ENCODE results near the gene GPR157.

DNA sequence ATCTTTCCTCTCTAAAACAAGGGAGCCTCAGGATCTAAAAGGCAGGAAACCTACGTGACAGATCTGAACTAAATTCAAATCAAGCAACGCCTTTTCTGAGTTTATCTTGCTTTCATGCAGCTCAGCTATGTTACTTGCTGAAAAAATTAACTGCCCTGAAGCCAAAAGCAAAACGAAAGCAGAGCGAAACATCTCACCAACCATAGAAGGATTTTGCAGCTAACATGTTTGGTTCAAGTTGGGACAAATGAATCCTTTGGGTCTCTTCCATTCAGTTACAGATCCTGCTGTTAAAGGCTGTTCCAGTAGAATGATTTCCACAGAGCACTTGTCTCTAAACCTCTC, 59.9 kb downstream of the GPR157 start:
- TF ChIP-seq, protein P1, sequence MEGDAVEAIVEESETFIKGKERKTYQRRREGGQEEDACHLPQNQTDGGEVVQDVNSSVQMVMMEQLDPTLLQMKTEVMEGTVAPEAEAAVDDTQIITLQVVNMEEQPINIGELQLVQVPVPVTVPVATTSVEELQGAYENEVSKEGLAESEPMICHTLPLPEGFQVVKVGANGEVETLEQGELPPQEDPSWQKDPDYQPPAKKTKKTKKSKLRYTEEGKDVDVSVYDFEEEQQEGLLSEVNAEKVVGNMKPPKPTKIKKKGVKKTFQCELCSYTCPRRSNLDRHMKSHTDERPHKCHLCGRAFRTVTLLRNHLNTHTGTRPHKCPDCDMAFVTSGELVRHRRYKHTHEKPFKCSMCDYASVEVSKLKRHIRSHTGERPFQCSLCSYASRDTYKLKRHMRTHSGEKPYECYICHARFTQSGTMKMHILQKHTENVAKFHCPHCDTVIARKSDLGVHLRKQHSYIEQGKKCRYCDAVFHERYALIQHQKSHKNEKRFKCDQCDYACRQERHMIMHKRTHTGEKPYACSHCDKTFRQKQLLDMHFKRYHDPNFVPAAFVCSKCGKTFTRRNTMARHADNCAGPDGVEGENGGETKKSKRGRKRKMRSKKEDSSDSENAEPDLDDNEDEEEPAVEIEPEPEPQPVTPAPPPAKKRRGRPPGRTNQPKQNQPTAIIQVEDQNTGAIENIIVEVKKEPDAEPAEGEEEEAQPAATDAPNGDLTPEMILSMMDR (IDR thresholded peaks at IDR 0.05; ENCODE audit: borderline replicate concordance, extremely low read depth, low read length, poor library complexity, severe bottlenecking): no peak
- no peak for TF ChIP-seq EZH2 (IDR thresholded peaks at IDR 0.05; ENCODE audit: borderline replicate concordance, low read depth, low read length, severe bottlenecking)

All from DND-41 (cell line).